Activated CD4-positive, alpha-beta T cell treated with anti-CD3 and anti-CD28 coated beads for 24 hours (primary cell): ENCODE data around the gene THBD.

Experiments
- DNase-seq, 2 donors: peaks; one replicate each; pipeline ENCODE4 v3.0.0-alpha.2; 2020; ENCODE audit warnings: low read depth in 2 of 2

THBD gene

GRCh38 chr20:23049201-23050075, at the start of gene THBD:
TSS of gene THBD (minus strand) at chr20:23049672. CDS start at chr20:23049504, 168 bp downstream.
- no peak for DNase-seq

GRCh38 chr20:23097636-23098580, 48.4 kb upstream of the THBD start:
- DNase-seq = no peak

- DNase-seq = no peak
These were observed 47.6 kb upstream of the THBD start for GRCh38 chr20:23096986-23097520.

- DNase-seq = no peak
These were observed 46.6 kb upstream of the THBD start for GRCh38 chr20:23096097-23096496.

GRCh38 chr20:23095499-23095898, 46.0 kb upstream of the THBD start:
- no peak for DNase-seq

GRCh38 chr20:23094927-23095326, 45.5 kb upstream of the THBD start:
- DNase-seq = no peak

- no peak for DNase-seq
These were observed 44.9 kb upstream of the THBD start for GRCh38 chr20:23094213-23094896.

GRCh38 chr20:23093613-23094012, 44.1 kb upstream of the THBD start:
- DNase-seq = no peak

GRCh38 chr20:23092861-23093495, 43.5 kb upstream of the THBD start:
- DNase-seq = no peak

GRCh38 chr20:23092384-23092756, 42.9 kb upstream of the THBD start:
- DNase-seq = no peak

- DNase-seq = no peak
These were observed 42.4 kb upstream of the THBD start for GRCh38 chr20:23091721-23092383.

- DNase-seq = no peak
These were observed 41.4 kb upstream of the THBD start for GRCh38 chr20:23090878-23091277.

GRCh38 chr20:23090147-23090546, 40.7 kb upstream of the THBD start:
- no peak for DNase-seq

GRCh38 chr20:23088866-23089265, 39.4 kb upstream of the THBD start:
- DNase-seq = no peak

GRCh38 chr20:23087587-23088251, 38.2 kb upstream of the THBD start:
- DNase-seq = no peak

- no peak for DNase-seq
These were observed 37.5 kb upstream of the THBD start for GRCh38 chr20:23086931-23087411.

- no peak for DNase-seq
These were observed 36.6 kb upstream of the THBD start, which contains the start of gene CD93 for GRCh38 chr20:23086056-23086566. TSS of gene CD93 (minus strand) at chr20:23086324. CDS start at chr20:23086192, 132 bp downstream.

GRCh38 chr20:23085436-23086055, 36.1 kb upstream of the THBD start:
- no peak for DNase-seq

- no peak for DNase-seq
These were observed 35.4 kb upstream of the THBD start for GRCh38 chr20:23084845-23085365.
